Stimulated activated naive CD8-positive, alpha-beta T cell treated with anti-CD3 and anti-CD28 coated beads, Interleukin-15, amount 100 ng/mL, for 72 hours (primary cell): Measurements from ENCODE around the gene EN1.
A peak's percentile ranks its signal among the peaks of the same experiment; 100 is the strongest.

ENCODE experiments used
- ATAC-seq: fragments of 150-1000 bp; cut with Tn5 transposase; 2 replicates; pipeline ENCODE4 v1.10.0; 2021; ENCODE audit warnings: mild to moderate bottlenecking, moderate library complexity
- DNase-seq, 2 donors: peaks; one replicate each; pipeline ENCODE4 v3.0.0; 2021 to 2022
- H3K27ac Mint-ChIP-seq, 2 donors: one replicate each; pipeline ENCODE4 v1.8.0; 2022; ENCODE audit warnings: mild to moderate bottlenecking in 2 of 2, mixed read lengths in 2 of 2, moderate library complexity in 2 of 2
- H3K27me3 Mint-ChIP-seq: one replicate; pipeline ENCODE4 v1.8.0; 2022; ENCODE audit warnings: mixed read lengths
- H3K4me1 Mint-ChIP-seq: one replicate; pipeline ENCODE4 v1.8.0; 2022; ENCODE audit warnings: mild to moderate bottlenecking, mixed read lengths
- H3K4me3 Mint-ChIP-seq, 2 donors: one replicate each; pipeline ENCODE4 v1.8.0; 2022; ENCODE audit warnings: mild to moderate bottlenecking in 2 of 2, mixed read lengths in 2 of 2, moderate library complexity in 1 of 2
- H3K9me3 Mint-ChIP-seq, 2 donors: one replicate each; pipeline ENCODE4 v1.8.0; 2022; ENCODE audit warnings: mixed read lengths in 2 of 2

The EN1 gene

GRCh38 chr2:118846953-118847761 lies at the start of gene EN1:
TSS of gene EN1 (minus strand) at chr2:118847648. CDS start at chr2:118847167, 481 bp downstream.
- DNase-seq = no peak
- Mint-ChIP-seq H3K27ac (no peak within 1 kb of the TSS), H3K4me3 (peak within 1 kb of the TSS; percentile 58 to 74), H3K9me3 (no peaks in the 10 kb centered on the region), H3K4me1 (peaks cover 51% of the 10 kb centered on the region), H3K27me3 (peaks cover 93% of the 10 kb centered on the region)
- ATAC-seq = no peak

GRCh38 chr2:118893100-118893499 lies 45.7 kb upstream of the EN1 start:
- ATAC-seq (no peak), DNase-seq (no peak)
- Mint-ChIP-seq H3K27ac (no peak overlapping the region), H3K4me3 (no peak overlapping the region), H3K27me3 (no peaks in the 10 kb centered on the region), H3K9me3 (peaks cover 11 to 12% of the 10 kb centered on the region in 2 donors), H3K4me1 (no peaks in the 10 kb centered on the region)

- peak overlapping the region in 1 of 2 donors; percentile 53 for H3K27ac Mint-ChIP-seq
- peaks cover 11 to 12% of the 10 kb centered on the region in 2 donors for H3K9me3 Mint-ChIP-seq
- ATAC-seq = no peak
- H3K4me3 Mint-ChIP-seq = no peak overlapping the region
- H3K4me1 Mint-ChIP-seq = no peaks in the 10 kb centered on the region
- H3K27me3 Mint-ChIP-seq = no peaks in the 10 kb centered on the region
- DNase-seq = no peak
These were observed 42.5 kb upstream of the EN1 start for GRCh38 chr2:118889995-118890394.

GRCh38 chr2:118883792-118884191 lies 36.3 kb upstream of the EN1 start:
- no peak for DNase-seq
- H3K27ac Mint-ChIP-seq = no peak overlapping the region
- ATAC-seq = no peak
- H3K4me3 Mint-ChIP-seq = peak overlapping the region in 1 of 2 donors; percentile 83
- no peaks in the 10 kb centered on the region for H3K9me3 Mint-ChIP-seq
- peaks cover 5% of the 10 kb centered on the region for H3K27me3 Mint-ChIP-seq
- peaks cover 22% of the 10 kb centered on the region for H3K4me1 Mint-ChIP-seq

DNA sequence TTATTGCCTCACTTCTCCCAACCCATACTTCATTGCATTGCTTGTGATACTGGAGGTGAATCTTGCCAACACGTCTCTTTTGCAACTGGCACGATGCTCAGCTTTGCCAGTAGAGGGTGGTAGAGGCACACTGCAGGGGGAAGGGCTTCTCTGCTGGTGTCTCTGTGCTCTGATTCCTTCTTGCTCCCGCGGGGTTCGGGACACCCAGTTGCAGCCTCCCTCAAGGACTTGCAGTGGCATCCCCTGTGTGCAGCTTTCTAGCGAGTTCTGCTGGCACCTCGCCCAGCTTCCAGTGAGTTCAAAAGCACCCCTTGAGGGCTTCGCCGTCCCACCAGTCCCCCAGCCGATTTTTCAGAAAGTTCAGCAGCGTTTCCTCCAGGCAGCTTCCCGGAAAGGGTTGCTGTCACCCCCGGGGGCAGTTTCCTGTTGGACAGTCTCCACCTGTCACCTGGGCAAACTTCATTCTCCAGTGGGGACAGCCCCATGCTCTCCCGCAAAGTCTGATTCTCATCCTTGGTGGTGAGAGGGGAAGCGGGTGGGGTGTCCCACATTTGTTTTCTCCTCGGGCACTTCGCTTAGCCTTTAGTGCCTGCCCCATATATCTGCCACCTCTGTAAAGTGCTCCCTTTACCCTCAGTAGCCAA lies 35.4 kb upstream of the EN1 start:
- Mint-ChIP-seq H3K4me3 (peak overlapping the region; percentile 82 to 83), H3K27ac (peak overlapping the region; percentile 37 to 64), H3K27me3 (peaks cover 13% of the 10 kb centered on the region), H3K9me3 (no peaks in the 10 kb centered on the region), H3K4me1 (peaks cover 22% of the 10 kb centered on the region)
- DNase-seq (peak; percentile 67 to 72), ATAC-seq (peak; percentile 81)

- H3K27me3 Mint-ChIP-seq = peaks cover 24% of the 10 kb centered on the region
- no peaks in the 10 kb centered on the region for H3K9me3 Mint-ChIP-seq
These were observed 34.2 kb upstream of the EN1 start for GRCh38 chr2:118881490-118882129.

GRCh38 chr2:118880501-118880900 lies 33.1 kb upstream of the EN1 start:
- no peaks in the 10 kb centered on the region for H3K9me3 Mint-ChIP-seq
- DNase-seq (no peak), ATAC-seq (no peak)
- H3K27me3 Mint-ChIP-seq = peaks cover 35% of the 10 kb centered on the region
- no peak overlapping the region for H3K4me3 Mint-ChIP-seq
- H3K4me1 Mint-ChIP-seq = peaks cover 22% of the 10 kb centered on the region
- no peak overlapping the region for H3K27ac Mint-ChIP-seq

More at GRCh38 chr2:118881490-118882129, 34.2 kb upstream of the EN1 start:
- ATAC-seq (peak; percentile 81), DNase-seq (peak; percentile 65)
- Mint-ChIP-seq H3K27ac (no peak overlapping the region), H3K4me3 (peak overlapping the region in 1 of 2 donors; percentile 5), H3K4me1 (peaks cover 22% of the 10 kb centered on the region)

DNA sequence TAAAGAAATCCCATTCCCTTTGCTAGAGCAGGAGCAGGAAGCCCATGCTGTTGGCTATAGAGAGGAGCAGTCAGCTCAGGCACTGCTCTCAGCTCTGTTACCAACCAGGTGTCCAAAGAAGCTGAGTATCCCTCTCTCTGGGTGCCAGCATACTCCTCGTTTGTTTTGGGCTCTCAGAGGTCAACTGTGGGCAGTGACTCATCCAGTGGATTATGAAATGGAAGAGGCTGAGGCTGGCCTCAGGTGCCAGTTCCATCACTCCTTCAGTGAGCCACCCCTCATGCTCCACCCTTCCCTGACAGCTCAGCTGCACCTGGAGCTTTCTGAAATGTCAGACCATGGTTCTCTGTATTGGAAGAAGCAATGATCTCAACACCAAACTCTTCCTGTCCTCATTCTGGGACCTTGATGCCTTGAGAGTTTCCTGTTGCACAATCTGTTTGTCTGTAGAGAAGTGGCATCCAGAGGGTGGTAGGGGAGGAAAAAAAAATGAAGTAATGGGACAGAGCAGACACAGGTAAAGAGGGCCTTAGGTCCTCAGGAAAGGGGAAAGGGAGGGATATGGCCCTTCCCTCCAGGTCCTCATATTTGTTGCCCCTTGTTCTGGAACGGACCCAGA lies 31.2 kb upstream of the EN1 start:
- peaks cover 52% of the 10 kb centered on the region for H3K27me3 Mint-ChIP-seq

DNA sequence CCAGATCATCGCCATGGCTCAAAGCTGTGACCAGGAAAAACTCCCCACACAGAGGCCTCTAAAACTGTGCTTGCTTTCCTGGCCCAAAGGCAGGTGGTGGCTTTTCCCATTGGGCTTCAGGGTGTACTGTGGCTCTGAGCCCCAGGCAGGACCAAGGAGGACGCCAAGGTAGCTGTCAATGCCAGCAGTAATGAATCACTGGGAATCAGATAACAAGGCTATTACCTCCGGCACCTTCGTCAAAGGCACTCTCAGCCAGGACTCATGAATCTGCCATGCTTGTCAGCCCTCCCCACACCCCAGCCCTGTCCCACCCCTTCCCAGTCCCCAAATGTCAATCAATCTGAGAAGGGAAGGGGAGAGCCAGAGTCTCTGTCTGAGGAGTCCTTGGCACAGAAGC lies 27.9 kb upstream of the EN1 start:
- ATAC-seq (no peak), DNase-seq (no peak)
- no peak overlapping the region for H3K4me3 Mint-ChIP-seq
- no peak overlapping the region for H3K27ac Mint-ChIP-seq
- H3K9me3 Mint-ChIP-seq = no peaks in the 10 kb centered on the region
- H3K4me1 Mint-ChIP-seq = no peaks in the 10 kb centered on the region
- H3K27me3 Mint-ChIP-seq = peaks cover 63% of the 10 kb centered on the region

More for the DNA sequence above, 31.2 kb upstream of the EN1 start:
- DNase-seq (no peak), ATAC-seq (no peak)
- Mint-ChIP-seq H3K27ac (no peak overlapping the region), H3K9me3 (no peaks in the 10 kb centered on the region), H3K4me1 (peaks cover 22% of the 10 kb centered on the region), H3K4me3 (no peak overlapping the region)

DNA sequence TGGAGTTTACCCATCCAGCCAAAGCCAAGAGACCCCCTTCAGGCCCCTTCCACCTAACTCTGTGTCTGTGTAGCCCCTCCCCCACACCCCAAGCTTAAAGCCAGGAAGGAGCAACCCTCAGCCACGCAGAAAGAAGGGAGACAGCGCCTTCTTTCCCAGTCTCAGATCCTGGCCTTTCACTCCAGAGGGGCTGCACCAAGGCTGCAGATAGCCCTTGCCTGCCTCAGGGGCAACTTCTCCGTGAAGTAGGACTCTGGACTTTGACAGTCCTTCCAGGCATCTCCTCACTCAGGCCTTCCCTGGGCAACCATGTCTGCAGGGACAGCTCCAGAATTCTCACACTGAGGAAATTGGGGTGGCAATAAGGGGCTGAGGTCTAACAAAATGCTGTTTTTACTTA lies 26.9 kb upstream of the EN1 start:
- no peak overlapping the region for H3K27ac Mint-ChIP-seq
- H3K4me1 Mint-ChIP-seq = no peaks in the 10 kb centered on the region
- DNase-seq (no peak), ATAC-seq (no peak)
- H3K27me3 Mint-ChIP-seq = peaks cover 63% of the 10 kb centered on the region
- no peaks in the 10 kb centered on the region for H3K9me3 Mint-ChIP-seq
- no peak overlapping the region for H3K4me3 Mint-ChIP-seq

DNA sequence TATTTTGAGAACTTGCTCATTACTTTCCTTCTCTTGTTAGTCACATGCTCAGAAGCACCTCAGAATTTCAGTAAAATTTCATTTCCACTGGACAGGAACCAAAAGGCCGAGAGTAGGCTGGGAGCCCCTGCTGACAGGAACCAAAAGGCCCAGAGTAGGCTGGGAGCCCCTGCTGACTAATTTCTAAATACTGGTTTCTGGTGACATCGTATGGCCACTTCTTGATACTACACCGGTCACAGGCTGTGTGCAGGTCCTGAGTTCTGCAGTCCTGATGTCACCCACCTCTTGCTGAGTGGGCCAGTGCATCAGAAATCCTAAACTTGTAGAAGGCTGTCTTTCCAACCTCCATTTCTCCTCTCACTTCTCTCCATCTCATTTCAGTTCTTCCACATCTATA lies 17.7 kb upstream of the EN1 start:
- no peak overlapping the region for H3K4me3 Mint-ChIP-seq
- no peaks in the 10 kb centered on the region for H3K9me3 Mint-ChIP-seq
- H3K27me3 Mint-ChIP-seq = peaks cover 44% of the 10 kb centered on the region
- peak; percentile 94 for ATAC-seq
- peak in 1 of 2 donors; percentile 32 for DNase-seq
- no peak overlapping the region for H3K27ac Mint-ChIP-seq
- H3K4me1 Mint-ChIP-seq = no peaks in the 10 kb centered on the region

DNA sequence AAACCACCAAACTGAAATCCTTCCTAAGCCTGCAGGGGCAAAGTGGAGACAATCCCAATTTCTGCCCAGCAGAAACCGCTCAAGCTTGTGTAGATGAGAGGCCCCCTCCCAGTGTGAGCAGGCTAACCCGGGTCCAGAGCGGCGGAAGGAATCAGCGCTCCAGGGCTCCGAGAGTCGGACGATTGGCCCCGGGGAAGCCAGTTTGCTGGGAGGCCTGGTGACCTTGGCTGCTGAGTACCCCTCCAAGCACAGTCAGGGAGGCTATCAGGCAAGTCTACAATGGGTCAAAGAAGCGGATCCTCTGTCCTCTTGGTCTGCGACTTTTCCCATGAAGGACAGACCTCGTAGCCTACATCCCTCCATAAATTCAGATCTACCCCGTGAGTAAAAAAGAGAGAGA lies 16.8 kb upstream of the EN1 start:
- H3K4me3 Mint-ChIP-seq = no peak overlapping the region
- no peaks in the 10 kb centered on the region for H3K4me1 Mint-ChIP-seq
- no peaks in the 10 kb centered on the region for H3K9me3 Mint-ChIP-seq
- H3K27me3 Mint-ChIP-seq = peaks cover 53% of the 10 kb centered on the region
- H3K27ac Mint-ChIP-seq = no peak overlapping the region
- DNase-seq = no peak
- no peak for ATAC-seq

DNA sequence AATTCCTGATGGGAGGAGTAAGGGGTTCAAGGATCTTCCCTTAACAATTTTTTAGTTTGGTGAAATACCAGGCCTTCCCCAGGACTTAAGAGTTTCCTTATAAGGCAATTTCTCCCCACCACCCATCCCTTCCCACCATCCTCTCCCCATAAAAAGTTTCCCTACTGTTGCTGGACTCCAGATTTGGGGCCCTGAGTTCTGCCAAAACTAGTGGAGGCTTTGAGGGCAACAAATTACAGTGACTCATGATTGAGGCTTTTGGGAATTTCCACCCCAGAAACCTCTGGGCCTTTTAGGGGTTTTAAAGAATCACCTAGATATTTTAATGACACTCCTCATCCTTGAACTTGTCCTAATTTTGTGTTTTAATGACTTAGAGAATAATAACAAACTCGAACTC lies 14.3 kb upstream of the EN1 start:
- no peak overlapping the region for H3K4me3 Mint-ChIP-seq
- DNase-seq = no peak
- no peaks in the 10 kb centered on the region for H3K9me3 Mint-ChIP-seq
- no peak overlapping the region for H3K27ac Mint-ChIP-seq
- ATAC-seq = no peak
- H3K4me1 Mint-ChIP-seq = peaks cover 14% of the 10 kb centered on the region
- peaks cover 78% of the 10 kb centered on the region for H3K27me3 Mint-ChIP-seq

- peaks cover 19% of the 10 kb centered on the region for H3K4me1 Mint-ChIP-seq
- no peak overlapping the region for H3K27ac Mint-ChIP-seq
- ATAC-seq = no peak
- H3K9me3 Mint-ChIP-seq = no peaks in the 10 kb centered on the region
- no peak overlapping the region for H3K4me3 Mint-ChIP-seq
- no peak for DNase-seq
- peaks cover 83% of the 10 kb centered on the region for H3K27me3 Mint-ChIP-seq
These were observed 13.8 kb upstream of the EN1 start for GRCh38 chr2:118861242-118861641.

- H3K27me3 Mint-ChIP-seq = peaks cover 90% of the 10 kb centered on the region
- no peaks in the 10 kb centered on the region for H3K9me3 Mint-ChIP-seq
- H3K4me1 Mint-ChIP-seq = peaks cover 27% of the 10 kb centered on the region
- H3K27ac Mint-ChIP-seq = no peak overlapping the region
- no peak overlapping the region for H3K4me3 Mint-ChIP-seq
- ATAC-seq (no peak), DNase-seq (no peak)
These were observed 13.1 kb upstream of the EN1 start for GRCh38 chr2:118860506-118860905.
